Fibroblast of villous mesenchyme (primary cell): ENCODE measurements around the gene PKLR. TPM values are rescaled to one million over a fixed set of nuclear protein-coding genes. Genes with fewer than 3 reads are reported as not detected.

Source experiments
- DNase-seq: peaks from one replicate; pipeline ENCODE4 v3.0.0-alpha.2; 2010; ENCODE audit warnings: low read depth
- H3K4me3 ChIP-seq: 2 replicates; pipeline ENCODE4 v1.5.1; 2011; ENCODE audit warnings: low read depth, mild to moderate bottlenecking, low read length
- total RNA-seq: library from RNA; depleted of rRNA; stranded (reverse); fragments of >200 nt; gene quantifications from 2 replicates; pipeline ENCODE4 v1.2.3, GENCODE V29; 2012
- TF ChIP-seq, protein P1 (sequence below): IDR thresholded peaks from 2 replicates; pipeline ENCODE4 v1.5.1; 2012; ENCODE audit warnings: low read depth, mild to moderate bottlenecking, low read length; ENCODE audit not compliant: insufficient read depth

The PKLR gene
- total RNA-seq, 1 donor: not detected

DNA sequence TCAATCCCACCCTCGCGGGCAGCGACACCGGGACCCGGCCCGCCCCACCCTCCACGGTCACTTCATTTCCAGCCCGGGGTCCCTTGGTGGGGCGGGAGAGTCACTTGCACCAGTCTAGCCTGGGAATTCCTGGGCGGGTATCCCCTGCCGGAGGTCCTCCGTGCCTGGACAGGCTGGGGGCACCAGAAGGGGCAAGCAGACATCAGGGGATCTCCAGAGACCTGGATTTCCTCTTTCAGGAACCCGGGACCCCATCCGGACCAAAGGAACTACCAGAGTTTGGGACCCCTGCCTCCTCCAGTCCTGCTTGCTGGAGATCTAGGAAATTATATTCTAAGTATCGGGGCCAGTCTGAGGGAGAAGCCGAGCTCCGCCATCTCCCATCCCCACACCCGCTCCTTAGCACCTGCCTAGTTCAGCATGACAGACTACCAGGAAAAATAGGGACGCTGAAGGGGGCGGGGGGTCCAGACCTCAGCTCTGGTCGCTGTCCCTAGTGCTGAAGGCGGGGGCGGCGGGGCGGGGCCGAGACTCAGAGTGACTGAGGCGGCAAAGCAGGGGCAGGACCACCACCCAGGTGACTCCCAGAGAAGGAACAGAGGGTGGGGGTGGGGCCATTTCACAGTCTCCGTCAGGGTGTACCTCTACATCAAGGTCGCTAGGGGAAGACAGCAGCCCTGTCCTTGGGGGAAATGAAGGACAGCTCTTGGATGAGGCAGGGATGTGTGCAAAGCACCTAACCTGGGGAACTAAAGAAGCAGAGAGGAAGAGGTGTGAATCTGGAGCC is 23.1 kb downstream of the PKLR start:
- peak overlapping the region; percentile 66 for H3K4me3 ChIP-seq
- TF ChIP-seq, protein P1, sequence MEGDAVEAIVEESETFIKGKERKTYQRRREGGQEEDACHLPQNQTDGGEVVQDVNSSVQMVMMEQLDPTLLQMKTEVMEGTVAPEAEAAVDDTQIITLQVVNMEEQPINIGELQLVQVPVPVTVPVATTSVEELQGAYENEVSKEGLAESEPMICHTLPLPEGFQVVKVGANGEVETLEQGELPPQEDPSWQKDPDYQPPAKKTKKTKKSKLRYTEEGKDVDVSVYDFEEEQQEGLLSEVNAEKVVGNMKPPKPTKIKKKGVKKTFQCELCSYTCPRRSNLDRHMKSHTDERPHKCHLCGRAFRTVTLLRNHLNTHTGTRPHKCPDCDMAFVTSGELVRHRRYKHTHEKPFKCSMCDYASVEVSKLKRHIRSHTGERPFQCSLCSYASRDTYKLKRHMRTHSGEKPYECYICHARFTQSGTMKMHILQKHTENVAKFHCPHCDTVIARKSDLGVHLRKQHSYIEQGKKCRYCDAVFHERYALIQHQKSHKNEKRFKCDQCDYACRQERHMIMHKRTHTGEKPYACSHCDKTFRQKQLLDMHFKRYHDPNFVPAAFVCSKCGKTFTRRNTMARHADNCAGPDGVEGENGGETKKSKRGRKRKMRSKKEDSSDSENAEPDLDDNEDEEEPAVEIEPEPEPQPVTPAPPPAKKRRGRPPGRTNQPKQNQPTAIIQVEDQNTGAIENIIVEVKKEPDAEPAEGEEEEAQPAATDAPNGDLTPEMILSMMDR: peak; percentile 38
- peak; percentile 35 for DNase-seq

DNA sequence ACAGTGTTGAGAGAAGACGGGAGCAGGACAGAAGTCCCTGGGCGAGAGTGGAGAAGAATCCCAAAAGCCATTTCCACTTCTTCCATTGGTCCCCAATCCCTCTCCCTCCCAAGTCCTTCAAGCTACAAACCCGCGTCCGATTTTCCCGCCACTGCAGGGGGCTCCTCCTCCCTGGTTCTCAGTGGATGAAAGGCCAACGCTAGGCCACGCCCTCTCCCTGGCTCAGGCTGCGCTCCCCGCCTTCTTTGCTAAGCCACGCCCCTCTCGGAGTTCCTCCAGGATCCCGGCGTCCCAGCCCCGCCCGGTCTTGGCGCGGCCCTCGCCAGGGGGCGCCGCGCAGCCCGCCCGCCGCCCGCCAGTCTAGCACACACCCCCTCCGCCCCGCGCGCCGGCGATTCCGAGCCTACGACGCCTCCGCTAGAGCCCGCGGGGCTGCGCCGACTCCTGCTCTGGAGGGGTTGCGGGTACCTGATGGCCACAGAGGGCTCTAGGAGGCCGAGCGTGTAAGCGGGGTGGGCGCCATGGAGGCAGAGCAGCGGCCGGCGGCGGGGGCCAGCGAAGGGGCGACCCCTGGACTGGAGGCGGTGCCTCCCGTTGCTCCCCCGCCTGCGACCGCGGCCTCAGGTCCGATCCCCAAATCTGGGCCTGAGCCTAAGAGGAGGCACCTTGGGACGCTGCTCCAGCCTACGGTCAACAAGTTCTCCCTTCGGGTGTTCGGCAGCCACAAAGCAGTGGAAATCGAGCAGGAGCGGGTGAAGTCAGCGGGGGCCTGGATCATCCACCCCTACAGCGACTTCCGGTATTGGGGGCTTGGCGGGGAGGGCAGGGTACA is 24.0 kb downstream of the PKLR start, which contains the start of gene HCN3:
Gene HCN3, plus strand, starts transcription at position 394 of the 832 bp plus-strand sequence. Its CDS starts 128 bp downstream, at position 522.
- peak within 1 kb of the TSS; percentile 66 for H3K4me3 ChIP-seq
- TF ChIP-seq, protein P1: peak; percentile 36
- DNase-seq: peak; percentile 96

- TF ChIP-seq, protein P1: no peak
- DNase-seq: peak; percentile 96
- peak within 1 kb of the TSS; percentile 90 for H3K4me3 ChIP-seq
These were observed 27.6 kb downstream of the PKLR start, which contains the start of gene CLK2 for GRCh38 chr1:155273343-155274245. Gene CLK2, minus strand, starts transcription at chr1:155273504. Its CDS starts 2,527 bp downstream, at chr1:155270977.

- TF ChIP-seq, protein P1: no peak
- peak; percentile 65 for DNase-seq
- H3K4me3 ChIP-seq: peak overlapping the region; percentile 90
These were observed 28.5 kb downstream of the PKLR start for GRCh38 chr1:155272466-155273342.

DNA sequence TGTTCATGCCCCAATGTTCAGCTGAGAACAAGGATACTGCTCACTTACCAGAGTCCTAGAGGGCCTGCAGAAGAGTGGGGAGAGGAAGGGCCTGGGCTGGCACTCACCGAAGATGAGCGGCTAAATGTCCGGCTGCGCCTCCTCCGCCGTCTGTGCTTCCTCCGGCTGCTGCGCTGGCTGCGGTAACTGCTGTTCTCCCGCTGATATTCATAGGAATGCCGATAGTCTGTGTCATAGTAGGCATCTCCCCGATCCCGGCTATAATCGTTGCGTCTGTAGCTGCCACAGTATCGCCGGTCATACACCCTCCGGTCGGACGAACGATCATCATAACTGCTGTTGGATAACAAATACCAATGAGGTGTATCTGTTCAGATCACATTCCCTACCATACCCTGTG is 31.9 kb downstream of the PKLR start:
- TF ChIP-seq, protein P1: no peak
- no peak for DNase-seq
- H3K4me3 ChIP-seq: no peak overlapping the region
